Aortic smooth muscle cell (primary cell): Measurements from ENCODE around the gene ENPP1. TPM values are rescaled to one million over a fixed set of nuclear protein-coding genes. Genes with fewer than 3 reads are reported as not detected.

Experiments used
- total RNA-seq: library from RNA; depleted of rRNA; stranded (reverse); fragments of >200 nt; gene quantifications from 2 replicates; pipeline ENCODE4 v1.2.3, GENCODE V29; 2014

Gene ENPP1
- total RNA-seq = 1.9 and 2.0 TPM in 2 replicates

DNA sequence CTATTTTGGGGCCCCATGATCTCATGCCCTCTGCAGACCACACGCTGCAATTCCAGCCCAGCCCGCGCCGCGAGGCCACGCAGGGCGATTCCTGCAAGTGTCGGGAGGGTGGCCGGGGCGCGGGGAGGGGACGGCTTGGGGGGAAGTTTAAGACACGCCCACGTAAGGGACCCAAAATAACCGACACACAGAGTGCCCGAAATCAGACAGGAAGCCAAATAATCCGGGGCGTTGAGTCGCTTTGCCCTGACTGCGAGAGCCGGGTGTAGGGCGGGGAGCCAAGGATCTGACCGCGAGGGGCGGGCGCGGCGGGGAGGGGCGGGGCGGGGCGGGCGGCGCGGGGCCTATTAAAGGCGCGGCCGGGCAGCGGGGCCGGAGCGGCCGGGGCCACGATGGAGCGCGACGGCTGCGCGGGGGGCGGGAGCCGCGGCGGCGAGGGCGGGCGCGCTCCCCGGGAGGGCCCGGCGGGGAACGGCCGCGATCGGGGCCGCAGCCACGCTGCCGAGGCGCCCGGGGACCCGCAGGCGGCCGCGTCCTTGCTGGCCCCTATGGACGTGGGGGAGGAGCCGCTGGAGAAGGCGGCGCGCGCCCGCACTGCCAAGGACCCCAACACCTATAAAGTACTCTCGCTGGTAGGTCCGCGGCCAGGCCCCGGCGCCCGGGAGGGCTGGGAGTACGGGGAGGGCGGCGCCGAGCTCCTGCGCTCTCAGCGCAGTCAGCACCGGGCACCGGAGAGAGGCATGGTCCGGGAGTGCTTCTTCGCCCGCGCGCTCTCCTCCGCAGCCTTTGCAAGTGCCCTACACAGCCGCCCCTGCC, at the start of gene ENPP1:
Gene ENPP1 (plus strand): TSS at position 377 of the 816 bp plus-strand sequence. CDS start 16 bp downstream, at position 393.

Other genes with a start within 250 kb of the ENPP1 start
- not detected in 2 replicates for gene ARG1, start 234.8 kb upstream of the ENPP1 start, total RNA-seq
- gene MED23, start 179.8 kb upstream of the ENPP1 start, total RNA-seq = 23.3 and 26.1 TPM in 2 replicates
- 0.25 and 0.40 TPM in 2 replicates for gene ENPP3, start 170.7 kb upstream of the ENPP1 start, total RNA-seq
- gene OR2A4, start 106.6 kb upstream of the ENPP1 start, total RNA-seq = not detected in 2 replicates
- not detected in 2 replicates for gene CTAGE9, start 97.0 kb upstream of the ENPP1 start, total RNA-seq
- 194 and 639 TPM in 2 replicates for gene CCN2, start 143.4 kb downstream of the ENPP1 start, total RNA-seq